Measurements from ENCODE around the gene IRF2BPL.

IRF2BPL gene

DNA sequence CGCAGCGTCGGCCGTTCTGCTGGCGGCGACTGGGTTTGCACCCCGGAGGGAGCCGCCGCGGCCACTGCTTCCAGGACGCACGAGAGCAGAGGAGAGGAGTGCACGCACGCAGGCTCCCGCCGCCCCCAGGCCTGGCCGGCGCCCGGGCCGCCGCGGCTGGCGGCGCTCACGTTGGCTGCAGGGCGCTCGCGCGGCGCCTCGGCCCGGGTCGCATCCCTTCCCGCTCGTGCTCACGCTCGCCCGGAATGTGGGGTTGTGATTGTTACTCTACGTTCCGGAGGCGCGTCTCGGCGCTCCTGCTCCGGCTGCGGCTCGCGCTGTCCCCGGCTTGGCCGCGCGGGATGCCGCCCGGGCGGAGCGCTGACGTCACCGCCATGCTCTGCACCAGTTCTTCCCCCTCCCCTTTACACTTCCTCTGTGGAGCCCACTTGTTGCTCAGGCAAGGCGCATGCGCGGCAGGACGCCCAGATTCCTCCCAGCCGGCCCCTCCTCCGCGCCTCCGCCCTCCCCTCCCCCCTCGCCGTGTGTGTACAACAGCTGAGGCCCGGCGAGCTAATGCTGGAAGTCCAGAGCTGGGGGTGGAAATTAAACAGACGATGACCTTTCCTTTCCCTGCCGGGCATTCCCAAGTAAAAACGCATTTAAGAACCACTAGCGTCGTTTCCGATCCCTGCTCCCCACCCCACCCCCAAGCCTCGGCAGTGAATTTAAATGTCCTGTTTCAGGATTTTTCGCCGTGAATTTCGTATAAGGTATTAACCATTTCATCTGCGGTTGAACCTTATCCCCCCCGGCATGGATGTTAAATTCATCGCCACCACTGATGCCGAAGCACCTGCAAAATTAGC lies at the start of gene IRF2BPL:
Gene IRF2BPL (minus strand): TSS at position 325 of the 848 bp plus-strand sequence. CDS start 916 bp downstream, outside the sequence.
- Histone ChIP-seq H3K4me1 (ENCODE audit: control insufficient read depth, insufficient read depth, low read length) (peaks cover 37% of the 10 kb centered on the region), H3K9ac (ENCODE audit: low read length) (peak within 1 kb of the TSS; percentile 95), H3K36me3 (ENCODE audit: control insufficient read depth, insufficient read depth, low read length) (peaks cover 4% of the 10 kb centered on the region), H3K4me3 (ENCODE audit: low read length) (peak within 1 kb of the TSS; percentile 70), H3K27me3 (ENCODE audit: control insufficient read depth, insufficient read depth, low read length) (no peaks in the 10 kb centered on the region), H3K27ac (ENCODE audit: low read depth, low read length) (peak within 1 kb of the TSS; percentile 100)

DNA sequence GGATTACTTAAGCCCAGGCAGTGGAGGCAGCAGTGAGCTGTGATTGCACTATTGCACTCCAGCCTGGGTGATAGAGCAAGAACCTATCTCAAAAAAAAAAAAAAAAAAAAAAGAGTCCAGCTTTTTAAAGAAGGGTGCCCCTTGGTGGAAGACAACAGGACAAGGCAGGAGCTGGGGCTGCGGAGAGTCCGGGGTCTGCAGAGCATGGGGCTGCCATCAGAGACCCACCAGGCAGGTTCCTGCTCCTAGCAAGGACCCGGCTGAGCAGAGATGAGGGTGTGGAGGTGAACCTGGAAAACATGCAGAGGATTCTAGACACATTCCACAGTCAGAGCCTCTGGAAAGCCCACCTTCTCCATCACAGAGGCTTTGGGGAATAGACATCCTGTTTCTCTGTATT lies 48.5 kb upstream of the IRF2BPL start:
- no peak overlapping the region for H3K27ac ChIP-seq (ENCODE audit: low read depth, low read length)
- no peak overlapping the region for H3K9ac ChIP-seq (ENCODE audit: low read length)
- no peaks in the 10 kb centered on the region for H3K36me3 ChIP-seq (ENCODE audit: control insufficient read depth, insufficient read depth, low read length)
- H3K4me3 ChIP-seq (ENCODE audit: low read length): no peak overlapping the region
- no peaks in the 10 kb centered on the region for H3K27me3 ChIP-seq (ENCODE audit: control insufficient read depth, insufficient read depth, low read length)
- H3K4me1 ChIP-seq (ENCODE audit: control insufficient read depth, insufficient read depth, low read length): no peaks in the 10 kb centered on the region

DNA sequence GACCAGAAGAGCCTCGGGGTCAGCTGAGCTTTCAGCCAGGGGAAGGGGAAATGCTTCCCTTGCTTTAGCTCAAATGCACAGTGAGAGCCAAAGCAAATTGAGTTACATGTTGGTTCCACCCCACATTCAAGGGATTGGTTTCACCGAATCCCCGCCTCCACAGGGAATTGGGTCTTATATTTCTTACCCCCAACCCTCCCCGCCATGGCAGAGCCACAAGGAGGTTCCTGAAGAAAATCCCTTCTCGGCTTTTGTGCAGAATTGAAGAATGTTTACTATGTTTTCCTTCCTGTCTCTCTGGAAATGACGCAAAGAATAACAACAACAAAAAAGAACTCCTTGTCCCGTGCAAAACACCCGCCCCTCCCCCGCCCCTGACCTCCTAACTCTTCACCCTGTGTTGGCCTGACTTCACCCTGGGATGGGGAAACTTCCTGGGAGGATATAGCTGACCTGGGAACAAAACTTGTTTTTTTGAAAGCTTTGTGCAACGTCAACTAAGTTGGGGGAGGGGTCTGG lies 47.7 kb upstream of the IRF2BPL start:
- no peaks in the 10 kb centered on the region for H3K36me3 ChIP-seq (ENCODE audit: control insufficient read depth, insufficient read depth, low read length)
- H3K27ac ChIP-seq (ENCODE audit: low read depth, low read length): peak overlapping the region; percentile 27
- H3K9ac ChIP-seq (ENCODE audit: low read length): no peak overlapping the region
- H3K27me3 ChIP-seq (ENCODE audit: control insufficient read depth, insufficient read depth, low read length): no peaks in the 10 kb centered on the region
- H3K4me3 ChIP-seq (ENCODE audit: low read length): no peak overlapping the region
- H3K4me1 ChIP-seq (ENCODE audit: control insufficient read depth, insufficient read depth, low read length): no peaks in the 10 kb centered on the region

DNA sequence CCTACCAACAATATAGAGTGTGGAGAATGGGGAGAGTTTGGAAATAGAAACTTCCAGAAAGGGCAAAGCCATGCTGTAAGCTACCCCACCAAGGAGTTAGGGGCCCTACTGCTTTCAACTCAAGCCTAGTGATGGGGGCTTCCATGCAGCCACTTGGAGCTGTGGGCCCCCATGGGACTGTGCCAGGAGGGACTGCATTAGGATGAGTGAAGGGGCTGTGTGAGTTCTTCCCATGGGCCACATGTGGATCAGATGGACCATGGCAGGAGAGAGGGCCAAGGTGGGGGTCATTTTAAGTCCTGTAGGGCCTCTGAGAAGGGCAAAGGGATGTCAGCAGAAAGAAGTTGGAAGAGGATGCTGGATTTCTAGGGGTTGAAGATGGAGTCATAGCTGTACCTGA lies 46.5 kb upstream of the IRF2BPL start:
- H3K36me3 ChIP-seq (ENCODE audit: control insufficient read depth, insufficient read depth, low read length): no peaks in the 10 kb centered on the region
- no peak overlapping the region for H3K9ac ChIP-seq (ENCODE audit: low read length)
- no peak overlapping the region for H3K27ac ChIP-seq (ENCODE audit: low read depth, low read length)
- H3K4me3 ChIP-seq (ENCODE audit: low read length): no peak overlapping the region
- no peaks in the 10 kb centered on the region for H3K27me3 ChIP-seq (ENCODE audit: control insufficient read depth, insufficient read depth, low read length)
- H3K4me1 ChIP-seq (ENCODE audit: control insufficient read depth, insufficient read depth, low read length): peaks cover 4% of the 10 kb centered on the region

DNA sequence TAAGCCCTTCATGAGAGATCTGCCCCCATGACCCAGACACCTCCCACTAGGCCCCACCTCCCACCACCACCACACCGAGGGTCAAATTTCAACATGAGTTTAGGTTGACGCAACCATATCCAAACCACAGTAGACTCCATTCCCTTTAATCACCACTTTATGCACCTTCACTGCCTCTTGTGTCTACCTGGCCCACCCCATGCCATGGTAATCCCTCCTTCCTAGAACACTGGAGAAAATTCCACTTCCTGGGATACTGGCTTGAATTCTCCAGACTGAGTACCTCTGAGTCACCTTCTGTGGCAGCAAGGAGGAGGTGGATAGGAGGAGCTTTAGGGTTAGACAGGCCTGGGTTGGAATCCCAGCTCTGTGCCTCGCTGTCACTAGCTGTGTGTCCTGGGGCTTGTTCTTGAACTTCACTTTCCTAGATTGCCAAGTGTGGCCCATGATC lies 43.5 kb upstream of the IRF2BPL start:
- H3K4me3 ChIP-seq (ENCODE audit: low read length): no peak overlapping the region
- H3K36me3 ChIP-seq (ENCODE audit: control insufficient read depth, insufficient read depth, low read length): no peaks in the 10 kb centered on the region
- H3K27ac ChIP-seq (ENCODE audit: low read depth, low read length): no peak overlapping the region
- no peaks in the 10 kb centered on the region for H3K27me3 ChIP-seq (ENCODE audit: control insufficient read depth, insufficient read depth, low read length)
- peaks cover 7% of the 10 kb centered on the region for H3K4me1 ChIP-seq (ENCODE audit: control insufficient read depth, insufficient read depth, low read length)
- no peak overlapping the region for H3K9ac ChIP-seq (ENCODE audit: low read length)

DNA sequence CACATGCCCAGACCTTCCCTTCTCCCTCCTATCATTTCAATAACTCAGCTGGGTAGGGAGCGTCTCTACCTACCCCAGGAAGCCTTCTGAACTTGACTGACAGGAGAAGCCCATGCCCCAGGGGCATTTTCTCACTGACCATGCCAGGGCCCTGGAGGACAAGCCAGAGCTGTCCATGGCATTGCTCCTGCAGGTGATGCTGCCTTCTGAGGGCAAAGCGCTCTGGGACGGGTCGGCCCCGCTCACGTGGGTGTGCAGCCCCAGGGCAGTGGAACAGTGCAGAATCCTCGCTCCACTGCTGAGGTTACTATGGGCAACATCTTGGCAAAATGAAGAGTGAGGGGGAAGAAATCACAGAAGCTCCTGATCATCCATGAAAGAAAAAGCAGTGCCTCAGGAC lies 41.0 kb upstream of the IRF2BPL start:
- H3K9ac ChIP-seq (ENCODE audit: low read length): no peak overlapping the region
- no peak overlapping the region for H3K27ac ChIP-seq (ENCODE audit: low read depth, low read length)
- H3K4me1 ChIP-seq (ENCODE audit: control insufficient read depth, insufficient read depth, low read length): peaks cover 7% of the 10 kb centered on the region
- no peaks in the 10 kb centered on the region for H3K36me3 ChIP-seq (ENCODE audit: control insufficient read depth, insufficient read depth, low read length)
- H3K4me3 ChIP-seq (ENCODE audit: low read length): no peak overlapping the region
- no peaks in the 10 kb centered on the region for H3K27me3 ChIP-seq (ENCODE audit: control insufficient read depth, insufficient read depth, low read length)

DNA sequence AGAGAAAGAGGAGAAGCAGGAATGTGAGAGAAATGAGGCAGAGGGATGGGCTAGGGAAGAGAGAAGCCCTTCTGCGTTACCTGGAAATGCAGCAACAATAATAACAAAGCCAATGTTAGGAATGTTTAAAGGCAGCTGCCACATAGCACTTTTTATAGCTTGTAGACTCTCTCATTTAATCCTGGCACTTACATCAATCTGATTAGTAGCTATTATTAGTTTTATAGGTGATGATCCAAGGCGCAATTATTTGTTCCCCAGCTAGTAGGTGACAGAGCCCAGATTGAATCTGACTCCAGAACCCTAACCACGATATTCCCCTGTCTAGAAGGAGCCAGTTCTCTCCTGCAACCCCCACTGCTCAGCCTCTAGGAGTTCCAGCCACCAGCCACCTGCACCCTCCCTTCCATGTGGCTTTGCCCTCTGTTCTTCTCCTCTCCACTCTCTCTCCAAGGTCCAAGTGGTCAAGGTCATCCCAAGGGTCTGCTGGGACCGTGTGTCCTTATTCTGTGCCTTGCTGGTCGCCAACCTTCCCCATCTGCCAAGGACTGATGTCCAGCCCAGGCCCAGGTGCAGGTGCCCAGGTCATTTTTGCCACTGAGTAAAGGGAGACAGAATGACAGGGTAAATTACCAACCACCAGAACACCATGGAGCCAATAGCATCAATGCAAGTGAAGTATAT lies 40.2 kb upstream of the IRF2BPL start:
- H3K27ac ChIP-seq (ENCODE audit: low read depth, low read length): no peak overlapping the region
- H3K9ac ChIP-seq (ENCODE audit: low read length): no peak overlapping the region
- H3K4me1 ChIP-seq (ENCODE audit: control insufficient read depth, insufficient read depth, low read length): peaks cover 7% of the 10 kb centered on the region
- H3K4me3 ChIP-seq (ENCODE audit: low read length): no peak overlapping the region
- H3K27me3 ChIP-seq (ENCODE audit: control insufficient read depth, insufficient read depth, low read length): no peaks in the 10 kb centered on the region
- no peaks in the 10 kb centered on the region for H3K36me3 ChIP-seq (ENCODE audit: control insufficient read depth, insufficient read depth, low read length)

DNA sequence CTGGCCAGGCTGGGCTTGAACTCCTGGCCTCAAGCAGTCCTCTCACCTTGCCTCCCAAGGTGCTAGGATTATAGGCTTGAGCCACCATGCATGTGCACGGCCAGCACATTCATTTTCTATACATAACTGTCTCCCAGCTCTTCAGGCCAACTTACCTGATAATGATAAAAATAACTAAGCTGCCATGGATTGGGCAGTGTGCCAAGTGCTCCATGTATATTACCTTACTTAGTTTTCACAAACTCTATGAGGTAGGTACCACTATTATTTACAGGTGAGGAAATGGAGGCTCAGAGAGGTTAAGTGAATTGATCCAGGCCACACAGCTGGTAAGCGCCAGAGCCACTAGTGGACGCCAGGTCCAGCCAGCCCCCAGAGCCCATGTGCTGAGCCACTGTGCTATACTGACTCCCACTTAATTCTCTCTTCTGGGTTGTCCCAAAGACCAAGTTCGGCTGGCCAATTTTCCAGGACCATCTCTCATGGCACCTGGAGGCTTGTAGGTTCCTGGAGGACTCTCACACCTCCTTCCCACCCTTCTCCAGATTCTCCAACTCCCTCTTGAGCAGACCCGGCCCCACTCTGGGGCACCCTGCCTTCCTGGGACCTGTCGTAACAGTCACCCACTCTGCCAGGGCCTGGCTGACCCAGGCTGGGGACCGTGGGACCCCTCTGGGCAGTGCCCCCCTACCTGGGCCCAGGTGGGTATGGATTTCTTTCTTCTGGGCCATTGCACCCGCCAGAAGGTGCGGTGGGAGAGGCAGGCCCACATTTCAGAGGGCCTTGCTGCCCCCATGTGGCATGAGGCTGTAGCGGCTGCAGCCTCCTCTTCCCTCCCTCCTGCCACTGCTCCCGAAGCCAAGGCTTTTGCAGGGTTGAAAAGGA lies 39.4 kb upstream of the IRF2BPL start:
- Histone ChIP-seq H3K4me3 (ENCODE audit: low read length) (no peak overlapping the region), H3K4me1 (ENCODE audit: control insufficient read depth, insufficient read depth, low read length) (peaks cover 7% of the 10 kb centered on the region), H3K27me3 (ENCODE audit: control insufficient read depth, insufficient read depth, low read length) (no peaks in the 10 kb centered on the region), H3K36me3 (ENCODE audit: control insufficient read depth, insufficient read depth, low read length) (no peaks in the 10 kb centered on the region), H3K27ac (ENCODE audit: low read depth, low read length) (no peak overlapping the region), H3K9ac (ENCODE audit: low read length) (no peak overlapping the region)

DNA sequence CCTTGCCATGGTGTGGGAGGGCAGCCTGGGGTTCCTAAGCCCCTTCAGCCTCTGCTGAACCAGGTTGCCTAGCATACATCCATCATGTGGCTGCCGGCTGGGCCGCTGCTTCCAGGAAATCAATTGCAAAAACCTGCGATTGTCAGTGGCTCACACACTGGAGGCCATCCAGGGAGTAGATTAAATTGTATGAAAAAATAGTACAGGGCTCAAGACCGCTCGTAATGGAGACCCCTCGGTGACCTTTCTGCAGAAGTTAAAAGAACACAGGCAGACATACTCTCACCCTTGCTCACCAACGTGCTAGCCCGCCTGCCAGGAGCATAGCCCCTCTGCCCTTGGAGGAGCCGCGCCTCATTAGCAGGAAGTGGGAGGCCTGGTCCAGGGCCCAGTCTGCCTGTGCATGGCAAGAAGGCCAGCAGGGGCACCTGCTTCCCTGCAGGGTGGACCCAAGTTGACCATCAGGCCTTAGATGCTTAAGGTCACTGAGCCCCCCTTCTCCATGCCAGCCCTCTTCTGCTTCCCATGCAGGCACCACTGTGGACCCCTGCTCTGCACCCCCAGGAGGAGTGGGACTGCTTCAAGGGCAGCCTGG lies 38.2 kb upstream of the IRF2BPL start:
- Histone ChIP-seq H3K4me3 (ENCODE audit: low read length) (no peak overlapping the region), H3K27me3 (ENCODE audit: control insufficient read depth, insufficient read depth, low read length) (no peaks in the 10 kb centered on the region), H3K27ac (ENCODE audit: low read depth, low read length) (no peak overlapping the region), H3K9ac (ENCODE audit: low read length) (no peak overlapping the region), H3K4me1 (ENCODE audit: control insufficient read depth, insufficient read depth, low read length) (peaks cover 7% of the 10 kb centered on the region), H3K36me3 (ENCODE audit: control insufficient read depth, insufficient read depth, low read length) (no peaks in the 10 kb centered on the region)

DNA sequence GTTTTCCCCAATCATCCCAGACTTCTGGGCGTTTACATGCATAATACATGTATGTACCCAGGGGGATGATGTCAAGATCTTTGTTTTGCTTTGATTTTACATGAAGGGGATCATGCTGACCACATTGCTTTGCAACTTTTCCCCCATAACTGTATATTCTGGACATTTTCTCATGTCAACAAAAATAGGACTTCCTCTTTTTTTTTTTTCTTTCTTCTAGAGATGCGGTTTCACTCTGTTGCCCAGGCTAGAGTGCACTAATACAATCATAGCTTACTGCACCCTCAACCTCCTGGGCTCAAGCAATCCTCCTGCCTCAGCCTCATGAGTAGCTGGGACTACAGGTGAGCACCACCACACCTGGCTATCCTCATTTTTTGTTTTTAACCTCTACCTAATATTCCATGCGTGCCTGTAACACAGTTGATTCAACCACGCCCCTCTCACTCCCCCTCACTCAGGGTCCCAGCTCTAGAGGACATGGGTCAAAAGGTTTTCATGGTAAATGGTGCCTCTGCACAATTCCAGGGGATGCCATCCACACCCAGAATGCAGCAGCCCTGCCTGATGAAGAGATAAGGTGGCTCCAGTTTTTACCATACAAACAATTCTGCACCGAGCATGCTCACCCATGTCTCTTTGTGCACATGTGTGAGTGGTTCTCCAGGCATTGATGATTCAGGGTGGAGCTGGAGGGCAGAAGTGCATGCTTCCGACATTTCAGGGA lies 37.5 kb upstream of the IRF2BPL start:
- Histone ChIP-seq H3K9ac (ENCODE audit: low read length) (no peak overlapping the region), H3K27me3 (ENCODE audit: control insufficient read depth, insufficient read depth, low read length) (no peaks in the 10 kb centered on the region), H3K36me3 (ENCODE audit: control insufficient read depth, insufficient read depth, low read length) (no peaks in the 10 kb centered on the region), H3K4me3 (ENCODE audit: low read length) (no peak overlapping the region), H3K4me1 (ENCODE audit: control insufficient read depth, insufficient read depth, low read length) (peaks cover 7% of the 10 kb centered on the region), H3K27ac (ENCODE audit: low read depth, low read length) (no peak overlapping the region)

DNA sequence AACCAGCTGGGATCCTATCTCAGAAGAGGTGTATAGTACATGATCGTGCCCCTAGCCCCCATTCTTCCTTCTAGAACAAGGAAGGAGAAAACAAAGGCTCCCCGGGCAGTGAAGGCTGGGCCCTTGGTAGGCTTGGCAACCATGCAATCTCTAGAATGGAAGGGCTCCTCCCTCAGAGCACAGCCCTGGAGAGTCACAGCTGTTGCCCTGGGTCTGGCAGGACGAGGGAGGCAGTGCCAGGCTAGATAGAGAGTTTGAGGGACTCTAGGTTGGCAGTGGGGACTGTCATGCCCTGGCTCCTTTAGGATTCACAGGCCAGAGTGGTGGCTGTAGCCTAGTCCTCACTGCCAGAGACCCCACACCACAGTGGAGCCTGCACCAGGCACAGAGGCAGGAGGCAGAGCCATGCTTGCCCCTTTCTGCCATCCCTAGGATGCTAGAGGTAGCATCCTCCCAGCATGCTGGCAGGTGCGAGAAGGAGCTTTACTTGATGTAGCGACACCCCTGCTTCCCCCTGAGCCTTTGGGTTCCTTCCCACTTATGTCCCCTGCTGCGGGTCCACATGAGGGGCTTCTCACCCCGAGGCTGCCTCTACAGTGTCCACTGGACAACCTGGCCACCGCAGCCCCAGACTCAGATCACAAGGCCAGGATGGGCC lies 36.1 kb upstream of the IRF2BPL start:
- H3K27ac ChIP-seq (ENCODE audit: low read depth, low read length): no peak overlapping the region
- no peak overlapping the region for H3K9ac ChIP-seq (ENCODE audit: low read length)
- no peak overlapping the region for H3K4me3 ChIP-seq (ENCODE audit: low read length)
- H3K4me1 ChIP-seq (ENCODE audit: control insufficient read depth, insufficient read depth, low read length): no peaks in the 10 kb centered on the region
- no peaks in the 10 kb centered on the region for H3K27me3 ChIP-seq (ENCODE audit: control insufficient read depth, insufficient read depth, low read length)
- H3K36me3 ChIP-seq (ENCODE audit: control insufficient read depth, insufficient read depth, low read length): no peaks in the 10 kb centered on the region
